ENCODE measurements around the gene MAML3.

Gene MAML3

DNA sequence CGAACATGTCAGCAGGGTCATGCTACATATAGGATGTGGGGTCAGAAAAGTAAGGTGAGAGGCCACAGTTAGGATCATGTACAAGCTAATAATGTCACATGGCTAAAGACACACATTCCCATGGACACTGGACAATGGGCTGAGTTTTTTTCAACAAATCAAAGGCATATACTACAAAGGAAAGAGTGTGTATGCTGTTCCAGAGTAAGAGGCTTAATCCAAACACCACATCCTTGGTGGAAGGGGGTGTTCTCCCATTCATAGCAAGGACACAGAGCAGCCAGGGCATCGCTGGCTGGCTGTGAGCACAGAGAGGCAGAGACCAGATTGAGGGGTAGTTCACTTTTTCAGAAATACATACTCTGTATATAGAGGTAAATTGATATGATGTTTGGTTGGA, 356.7 kb downstream of the MAML3 start:
- DNase-seq: no peak

DNA sequence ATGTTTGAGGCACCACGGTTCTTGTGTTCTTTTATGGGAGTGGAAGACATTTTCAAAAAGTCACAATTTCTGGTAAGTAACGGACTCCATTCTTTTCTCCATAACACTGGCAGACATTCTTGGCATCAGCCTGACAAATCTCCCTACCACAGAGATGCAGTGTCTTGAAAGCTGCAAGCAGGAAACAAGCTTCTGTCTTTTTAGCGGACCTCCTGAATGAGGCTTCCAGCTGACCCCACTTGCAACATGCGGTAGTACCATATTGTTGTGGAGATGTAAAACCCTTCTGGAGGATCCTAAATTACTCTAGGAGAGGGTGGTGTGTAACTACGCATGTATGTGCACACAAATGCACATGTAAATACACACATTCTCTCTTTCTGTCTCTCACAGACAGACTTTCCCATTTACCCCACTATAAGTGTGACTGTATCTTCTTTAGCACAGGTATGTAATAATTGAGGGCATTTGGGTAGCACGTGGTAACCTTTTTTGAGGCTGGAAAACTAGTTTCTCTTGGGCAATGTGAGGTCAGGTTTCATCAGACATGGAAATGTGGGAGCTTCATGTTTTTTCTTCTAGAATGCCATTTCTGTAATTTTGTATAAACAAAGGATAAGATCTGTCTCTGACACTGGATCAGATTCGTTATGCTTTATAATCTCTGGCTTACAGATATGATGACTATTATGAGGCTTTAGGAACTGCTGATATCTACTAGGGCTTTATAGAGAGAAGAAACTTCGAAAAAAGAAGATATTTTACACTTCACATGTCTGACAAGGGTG, 358.3 kb downstream of the MAML3 start:
- DNase-seq: no peak

DNA sequence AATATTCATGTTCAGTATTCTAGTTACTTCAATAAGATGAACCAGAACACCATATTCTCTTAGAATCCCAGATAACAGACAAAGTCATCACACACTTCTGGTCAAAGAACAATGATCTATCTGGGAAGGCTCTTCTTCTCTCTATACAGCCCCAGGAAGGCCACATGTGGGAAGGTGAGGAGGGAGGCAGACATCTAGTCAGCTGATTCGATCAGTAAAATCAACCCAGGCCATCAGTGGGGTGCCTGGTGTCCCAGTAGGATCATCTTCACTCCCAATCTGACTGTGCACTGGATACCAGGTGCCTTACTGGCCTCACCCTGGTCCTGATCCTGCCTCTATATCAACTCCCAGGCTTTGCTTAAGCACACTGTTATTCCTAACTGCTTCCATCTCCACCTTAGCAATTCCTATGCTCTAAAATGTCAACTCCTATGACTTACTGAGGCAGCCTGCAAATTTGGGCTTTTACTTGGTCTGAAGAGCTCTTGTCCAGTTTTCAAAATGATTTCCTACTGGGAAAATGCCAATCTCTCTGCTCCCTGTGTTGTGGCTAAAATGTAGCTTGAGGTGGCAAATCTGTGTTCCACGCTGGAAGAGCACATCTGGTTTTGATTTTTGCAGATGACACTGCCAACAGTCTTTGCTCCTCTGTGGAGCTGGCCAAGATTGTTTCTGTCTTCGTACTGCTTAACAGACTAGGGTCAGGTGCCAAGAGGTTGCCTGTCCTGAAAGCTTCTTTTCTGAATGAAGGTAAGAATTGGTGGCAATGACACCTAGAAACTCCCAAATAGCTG, 359.6 kb downstream of the MAML3 start:
- no peak for DNase-seq

DNA sequence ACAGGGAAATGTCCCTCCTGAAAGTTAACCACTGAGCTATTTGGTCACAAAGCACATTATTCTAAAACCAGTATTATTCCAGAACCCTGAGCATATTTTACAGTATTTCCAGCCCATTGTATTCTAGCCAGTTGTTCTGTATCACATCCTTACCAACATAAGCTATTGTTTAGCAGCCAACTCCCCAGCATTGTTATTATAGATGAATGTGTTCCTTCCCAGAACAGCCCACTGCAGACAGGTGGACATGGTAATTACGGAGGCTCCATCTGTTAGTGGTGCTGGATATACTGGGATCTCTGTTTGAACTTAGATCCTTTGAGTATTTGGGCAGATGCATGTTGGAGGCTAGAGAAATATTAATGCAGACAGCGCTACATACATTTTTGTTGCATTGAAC, 362.3 kb downstream of the MAML3 start:
- DNase-seq: no peak

DNA sequence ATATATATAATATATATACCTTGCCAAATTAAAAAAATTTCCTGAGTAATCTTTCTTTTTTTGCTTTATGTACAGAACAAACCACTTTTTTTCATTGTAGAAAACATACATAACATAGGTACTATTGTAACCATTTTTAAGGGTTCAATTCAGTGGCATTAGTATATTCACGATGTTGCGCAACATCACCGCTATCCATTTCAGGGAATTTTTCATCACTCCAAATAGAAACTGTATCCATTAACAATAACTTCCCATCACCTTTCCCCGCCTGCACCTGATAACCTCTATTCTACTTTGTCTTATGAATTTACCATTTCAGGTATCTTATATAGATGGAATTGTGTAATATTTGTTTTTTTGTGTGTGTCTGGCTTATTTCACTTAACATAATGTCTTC, 363.7 kb downstream of the MAML3 start:
- DNase-seq: no peak

DNA sequence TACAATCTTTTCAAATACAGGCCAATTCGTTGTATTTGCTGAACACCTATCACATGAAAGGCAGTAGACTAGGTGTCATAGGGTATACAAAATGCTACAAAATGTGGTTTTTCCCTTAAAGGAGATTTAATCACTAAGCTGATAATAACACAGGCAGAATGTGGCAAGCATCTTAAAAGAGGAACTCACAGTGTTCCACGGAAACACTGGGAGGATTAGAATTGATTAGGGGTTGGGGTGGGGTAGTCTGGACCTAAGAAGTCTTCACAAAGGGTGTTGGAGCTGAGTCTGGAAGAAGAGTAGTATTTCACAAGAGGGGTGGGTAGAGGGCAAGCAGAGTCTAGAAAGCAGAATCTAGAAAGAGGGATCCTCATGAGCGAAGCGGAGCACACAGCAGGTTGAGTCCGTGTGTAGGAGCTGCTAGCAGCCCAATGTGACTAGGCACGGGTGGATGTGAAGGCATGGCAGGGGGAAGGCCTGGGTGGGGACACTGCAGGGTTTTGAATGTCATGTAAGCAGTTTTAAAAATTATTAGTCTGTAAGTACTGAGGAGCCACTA, 364.8 kb downstream of the MAML3 start:
- peak; percentile 36 to 40 for DNase-seq

DNA sequence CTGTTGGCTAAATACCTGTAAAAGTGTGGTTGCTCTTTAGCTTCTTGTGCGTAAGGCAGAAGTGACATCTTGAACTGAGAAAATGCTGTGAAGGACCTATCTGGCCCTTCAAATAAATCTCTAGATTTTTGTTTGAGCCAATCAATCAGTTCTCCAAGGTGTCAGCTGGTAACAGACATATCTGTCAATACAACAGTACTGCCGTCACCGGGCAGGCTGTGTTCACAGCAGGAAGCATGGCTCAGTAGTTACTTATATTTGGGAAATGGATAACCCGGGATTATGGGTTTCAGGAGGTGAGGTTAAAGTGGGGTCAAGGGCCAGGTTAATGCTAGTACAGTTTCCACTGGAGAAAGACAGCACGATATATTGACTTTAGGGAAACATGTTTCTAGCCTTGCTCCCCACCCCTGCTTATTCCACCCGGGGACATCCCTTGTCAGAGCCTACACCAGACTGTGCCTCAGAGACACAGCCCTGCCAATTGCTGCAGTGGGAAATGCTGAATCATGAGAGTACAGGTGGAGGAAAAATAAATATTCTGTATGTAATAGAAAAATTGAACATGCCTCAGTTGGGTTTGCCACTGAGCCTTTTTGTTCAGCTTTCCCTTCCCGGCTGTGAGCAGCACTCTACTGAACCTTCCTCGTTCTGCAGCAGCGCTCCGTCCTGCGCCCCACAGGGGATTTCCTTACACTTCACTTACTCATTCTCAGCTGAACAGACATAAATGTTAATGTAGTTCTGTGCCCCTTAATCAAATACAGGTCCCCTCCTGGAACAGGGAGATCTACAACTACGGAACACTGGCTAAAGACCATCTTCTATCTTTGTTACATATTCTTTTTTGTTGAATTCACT, 367.3 kb downstream of the MAML3 start:
- DNase-seq: no peak

DNA sequence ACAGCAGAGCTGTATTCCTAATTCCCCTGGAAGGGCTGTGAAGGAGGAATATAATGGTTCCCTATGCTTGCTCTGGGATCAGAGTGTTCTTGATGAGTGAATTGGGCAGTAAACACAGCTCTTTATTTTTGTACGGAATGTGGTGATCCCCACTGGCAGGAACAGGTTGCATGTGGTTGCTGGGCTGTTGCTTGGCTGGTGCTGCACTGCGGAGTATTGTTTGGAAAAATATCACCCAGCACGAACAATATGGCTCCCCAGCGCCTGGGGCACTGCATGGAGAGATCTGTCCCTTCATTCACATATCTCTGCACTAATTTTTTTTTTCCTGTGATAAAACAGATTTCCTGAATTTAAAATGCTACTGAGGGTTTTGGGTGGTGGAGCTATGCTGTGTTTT, 368.6 kb downstream of the MAML3 start:
- no peak for DNase-seq

DNA sequence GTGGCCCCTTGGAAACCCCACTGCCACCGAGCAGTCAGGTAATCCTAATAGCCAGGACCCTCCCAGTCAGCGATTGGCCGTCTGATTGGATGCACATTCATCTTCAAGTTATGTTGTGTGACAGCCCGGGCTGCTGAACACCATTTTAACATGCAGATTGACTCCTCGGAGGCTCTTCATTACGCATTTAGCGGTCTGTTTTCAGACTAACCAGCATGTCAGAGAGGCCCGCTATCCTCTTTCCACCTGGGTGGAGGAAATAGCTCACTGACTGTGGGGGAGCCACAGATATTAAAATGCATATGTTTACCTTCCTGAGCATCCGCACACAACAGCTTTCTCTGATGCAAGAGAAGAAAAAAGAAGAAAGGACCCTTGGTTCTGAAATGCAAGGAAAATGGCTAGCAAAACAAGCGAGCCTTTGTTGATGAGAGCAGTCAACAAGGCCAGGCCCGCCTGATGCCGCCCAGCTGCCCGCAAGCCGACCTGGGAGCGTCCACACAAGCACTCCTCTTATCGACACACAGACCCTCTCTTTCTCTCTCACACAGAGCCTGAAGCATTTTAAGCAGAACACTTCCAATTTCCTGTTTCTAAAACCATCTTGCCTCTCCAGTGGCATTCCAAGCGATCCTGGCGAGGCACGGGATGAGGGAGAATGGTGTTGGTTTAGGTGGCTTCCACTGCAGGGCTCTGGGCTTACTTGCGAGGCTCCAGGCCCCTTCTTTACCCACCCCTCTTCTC, 370.1 kb downstream of the MAML3 start:
- DNase-seq: no peak

DNA sequence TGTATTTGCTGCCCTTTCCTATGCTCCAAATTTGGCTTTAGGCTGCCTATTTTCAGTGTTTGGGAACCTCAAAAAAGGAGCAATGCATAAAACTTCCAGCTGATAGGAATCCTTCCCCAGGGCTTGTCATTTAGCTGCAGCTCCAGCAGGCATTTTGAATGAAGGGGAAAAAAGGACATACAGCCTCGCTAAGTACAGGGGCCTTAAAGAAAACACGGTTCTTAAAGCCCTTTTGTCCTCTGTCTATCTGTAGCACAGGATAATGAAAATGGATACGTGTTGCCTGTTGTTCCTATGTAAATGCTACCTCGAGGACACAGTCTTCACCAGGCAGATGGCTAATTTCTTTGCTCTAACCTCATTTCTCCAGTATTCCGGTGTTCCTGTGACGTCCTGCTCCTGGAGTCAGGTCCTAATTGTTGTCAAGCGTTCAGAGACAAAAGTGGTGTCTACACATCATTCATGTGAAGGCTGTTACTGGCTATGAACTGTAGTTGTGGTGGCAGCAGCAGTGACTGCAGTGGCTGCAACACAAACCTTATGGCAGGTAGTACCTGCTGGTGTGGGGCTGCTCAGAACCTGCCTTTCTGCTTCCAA, 371.0 kb downstream of the MAML3 start:
- DNase-seq: no peak

DNA sequence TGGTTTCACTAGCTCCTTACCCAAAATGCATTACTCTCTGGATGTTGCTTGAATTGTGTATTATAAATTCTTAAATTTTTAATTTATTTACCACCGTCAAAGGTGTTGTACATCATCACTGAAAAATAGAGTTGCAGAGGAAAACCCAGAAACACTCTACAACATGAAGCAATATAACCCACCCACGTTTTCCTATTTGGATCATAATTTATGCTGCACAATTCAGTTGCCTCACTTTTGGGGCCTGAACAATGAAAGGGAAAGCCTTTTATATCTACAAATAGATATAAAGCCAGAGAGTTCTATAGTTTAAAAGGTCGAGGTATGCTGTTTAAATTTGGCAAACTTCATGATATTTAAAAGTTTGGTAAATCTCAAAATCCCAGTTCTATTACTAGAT, 372.9 kb downstream of the MAML3 start:
- DNase-seq: no peak

DNA sequence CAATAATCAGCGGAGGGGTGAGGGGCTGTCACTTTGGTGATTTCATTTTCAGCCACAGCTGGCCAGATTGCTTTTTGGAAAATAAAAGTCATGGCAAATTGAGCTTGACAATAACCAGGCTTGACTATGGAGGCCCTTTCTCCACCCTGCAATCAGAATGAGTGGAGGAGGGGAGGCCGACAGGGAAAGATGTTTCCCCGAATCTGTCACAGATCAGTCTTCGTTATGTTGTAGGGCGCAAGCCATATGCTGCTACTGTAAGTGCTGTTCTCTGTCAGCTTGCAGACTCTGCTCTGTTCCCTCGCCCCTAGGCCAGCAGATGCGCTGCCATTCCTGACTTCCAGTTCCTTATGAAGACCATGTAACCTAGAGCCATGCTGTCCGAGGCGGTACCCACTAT, 374.3 kb downstream of the MAML3 start:
- no peak for DNase-seq

DNA sequence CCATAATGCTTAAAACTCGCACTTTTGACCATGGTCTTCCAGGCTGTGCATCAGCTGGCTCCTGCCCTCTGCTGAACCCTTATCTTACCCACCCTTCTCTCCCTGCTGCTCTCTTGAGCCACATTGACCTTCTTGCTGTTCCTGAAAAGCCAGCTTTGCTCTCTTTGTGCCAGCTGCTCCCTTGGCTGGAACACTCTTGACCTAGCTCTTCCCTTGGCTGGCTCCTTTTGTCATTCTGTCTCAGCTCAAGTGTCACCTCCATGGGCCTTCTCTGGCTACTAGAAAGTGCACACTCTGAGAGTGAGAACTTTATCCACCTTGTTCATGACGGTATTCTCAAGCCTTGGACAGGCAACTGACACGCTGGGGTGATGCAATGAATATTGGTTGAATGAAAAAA, 376.2 kb downstream of the MAML3 start:
- DNase-seq: no peak

DNA sequence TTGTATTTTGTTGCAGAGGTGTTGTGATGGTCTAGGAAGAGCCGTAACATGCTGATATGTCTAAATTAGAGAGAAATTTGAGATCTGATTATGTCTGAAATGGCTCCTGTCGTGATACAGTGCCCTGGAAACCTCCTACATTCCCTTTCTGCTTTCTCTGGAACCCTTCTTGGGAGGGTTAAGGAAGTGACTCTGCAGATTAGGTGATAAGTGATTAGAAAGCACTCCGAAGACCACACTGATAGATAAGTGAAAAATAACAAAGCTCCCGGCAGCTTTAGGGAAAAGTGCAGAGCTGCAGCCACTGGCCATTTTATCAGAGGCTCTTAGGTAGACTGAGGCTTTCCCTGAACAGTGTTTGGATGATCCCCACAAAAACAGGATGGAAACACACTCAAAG, 377.7 kb downstream of the MAML3 start:
- no peak for DNase-seq

DNA sequence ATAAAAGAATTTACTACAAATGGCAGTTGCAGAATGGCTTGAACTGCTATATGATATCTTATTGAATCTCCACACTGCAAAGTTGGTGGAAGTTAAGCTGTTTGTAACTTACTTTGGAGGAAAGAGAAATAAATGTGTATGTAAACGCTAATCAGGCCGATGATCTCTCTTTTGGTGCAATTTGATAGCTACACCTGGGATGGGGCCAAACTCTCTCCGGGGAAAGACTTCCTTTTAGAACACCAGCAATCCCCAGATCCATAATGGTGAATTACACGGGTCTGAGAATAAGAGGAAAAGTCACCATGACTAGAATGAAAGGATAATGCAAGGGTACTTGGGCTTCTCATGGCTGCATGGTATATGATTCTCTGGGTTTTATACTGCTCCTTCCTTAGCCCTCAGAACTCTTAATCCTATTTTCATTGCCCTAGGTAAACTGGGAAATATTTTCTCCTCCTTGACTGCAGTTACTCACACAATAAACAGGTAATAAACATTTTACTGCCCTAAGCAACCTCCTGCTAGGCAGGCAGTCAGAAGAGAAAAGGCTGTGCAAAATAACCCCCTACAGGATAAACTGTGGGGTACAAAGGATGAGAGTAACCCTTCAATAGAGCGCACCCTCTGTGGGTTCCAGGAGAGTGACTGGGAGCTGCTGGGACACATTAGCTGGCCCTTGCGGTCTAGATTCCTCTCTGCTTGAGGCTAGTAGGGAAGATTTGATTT, 379.1 kb downstream of the MAML3 start:
- no peak for DNase-seq

DNA sequence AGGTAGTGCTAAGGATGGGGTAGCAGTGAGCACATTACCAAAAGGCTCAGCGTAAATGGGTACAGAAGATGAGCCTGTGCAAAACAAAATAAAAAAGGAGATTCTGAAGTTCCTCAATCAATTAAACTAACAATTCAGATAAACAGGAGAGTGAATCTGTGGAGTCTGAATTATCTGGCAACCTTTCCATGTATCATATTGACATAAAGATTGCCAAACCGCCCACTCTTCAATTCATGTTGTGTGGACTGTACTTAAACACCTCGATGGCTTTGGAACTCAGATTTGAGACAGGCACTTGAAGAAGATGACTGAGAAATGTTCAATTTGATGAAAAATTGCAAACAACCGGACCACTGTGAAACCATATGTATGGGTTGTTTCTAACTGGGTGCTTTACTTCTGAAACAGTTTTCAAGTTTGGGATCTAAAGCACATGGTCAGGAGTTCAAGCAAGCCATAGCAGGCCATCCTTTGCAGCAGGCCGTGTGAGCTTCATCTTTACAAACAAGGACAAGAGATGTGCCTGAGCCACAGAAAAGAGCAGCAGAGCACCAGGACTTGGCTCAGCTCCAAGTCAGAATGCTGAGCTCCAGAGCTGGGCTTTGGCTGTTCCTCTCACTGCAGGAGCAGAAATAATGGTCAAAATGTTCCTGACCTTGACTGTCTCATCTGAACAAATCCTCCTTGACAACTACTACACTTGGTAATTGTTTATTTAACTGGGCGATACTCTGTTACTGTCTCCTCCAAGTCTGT, 380.2 kb downstream of the MAML3 start:
- no peak for DNase-seq

DNA sequence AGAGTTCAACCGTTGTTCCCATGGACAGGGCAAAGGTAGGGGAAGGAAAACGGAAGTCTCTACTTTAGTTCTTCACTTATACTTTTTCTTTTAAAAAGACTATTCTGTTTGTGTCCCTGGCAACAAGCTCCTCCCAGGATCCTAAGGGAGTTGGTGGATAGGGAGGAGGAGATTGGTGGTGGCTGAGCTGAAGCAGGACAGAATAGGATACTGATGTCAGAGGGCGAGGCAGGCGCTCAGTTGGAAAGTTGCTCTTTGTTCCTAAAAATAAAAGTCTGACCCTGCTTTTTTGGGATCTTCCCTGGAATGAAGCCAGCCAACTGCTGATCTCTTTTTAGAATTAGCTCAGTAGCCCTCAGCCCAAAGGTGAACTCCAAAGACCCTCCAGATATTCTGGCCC, 383.6 kb downstream of the MAML3 start:
- DNase-seq: no peak

DNA sequence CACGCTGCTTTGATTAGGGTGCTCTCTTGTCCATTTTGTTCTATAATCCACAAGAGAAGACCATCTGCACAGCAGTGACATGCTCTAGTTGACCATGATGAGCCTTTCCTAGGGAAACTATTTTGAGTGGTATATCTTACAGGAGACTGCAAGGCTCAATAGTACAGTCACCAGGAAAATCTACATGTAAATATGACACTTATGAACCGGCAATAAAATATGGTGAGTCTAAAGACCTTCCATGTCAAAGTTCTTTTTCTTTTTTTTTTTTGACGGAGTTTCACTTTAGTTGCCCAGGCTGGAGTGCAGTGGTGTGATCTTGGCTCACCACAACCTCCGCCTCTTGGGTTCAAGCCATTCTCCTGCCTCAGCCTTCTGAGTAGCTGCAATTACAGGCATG, 384.6 kb downstream of the MAML3 start:
- DNase-seq: no peak

DNA sequence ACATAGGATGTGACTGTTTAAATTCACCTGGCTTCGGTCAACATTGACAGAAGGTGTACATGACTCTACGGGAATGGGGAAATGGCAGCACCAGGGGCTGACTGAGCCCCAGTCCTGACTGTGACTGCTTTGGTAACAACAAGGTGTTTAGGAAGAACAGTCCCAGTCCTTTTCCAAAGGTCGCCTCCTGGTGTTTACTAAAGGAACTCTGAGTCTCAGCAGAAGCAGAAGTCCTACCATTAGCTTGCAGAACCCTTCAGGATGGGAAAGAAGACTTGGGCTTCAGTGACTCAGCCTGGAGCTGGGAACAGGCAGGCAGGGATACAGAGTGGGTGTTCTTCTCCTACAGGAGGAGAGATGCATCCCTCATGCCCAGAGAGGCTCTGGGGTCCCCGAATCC, 385.1 kb downstream of the MAML3 start:
- no peak for DNase-seq

DNA sequence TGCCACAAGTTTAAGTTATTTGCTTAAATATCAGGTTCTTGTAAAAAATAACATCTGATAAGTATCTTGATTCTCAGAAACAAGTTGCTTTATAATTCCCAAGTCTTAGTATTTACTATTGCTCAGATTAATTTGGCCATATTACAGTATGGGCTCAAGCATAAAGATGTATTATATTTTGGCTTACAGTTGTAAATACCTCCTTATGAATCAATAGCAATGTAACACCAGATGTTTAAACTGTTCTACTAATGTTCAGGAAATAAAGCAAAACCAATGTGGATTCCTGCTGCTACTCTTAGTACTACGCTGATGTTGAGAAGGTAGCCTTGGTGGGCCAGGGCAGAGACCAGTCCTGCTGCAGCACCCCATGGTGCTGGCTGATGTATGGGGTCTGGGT, 385.6 kb downstream of the MAML3 start:
- no peak for DNase-seq

DNA sequence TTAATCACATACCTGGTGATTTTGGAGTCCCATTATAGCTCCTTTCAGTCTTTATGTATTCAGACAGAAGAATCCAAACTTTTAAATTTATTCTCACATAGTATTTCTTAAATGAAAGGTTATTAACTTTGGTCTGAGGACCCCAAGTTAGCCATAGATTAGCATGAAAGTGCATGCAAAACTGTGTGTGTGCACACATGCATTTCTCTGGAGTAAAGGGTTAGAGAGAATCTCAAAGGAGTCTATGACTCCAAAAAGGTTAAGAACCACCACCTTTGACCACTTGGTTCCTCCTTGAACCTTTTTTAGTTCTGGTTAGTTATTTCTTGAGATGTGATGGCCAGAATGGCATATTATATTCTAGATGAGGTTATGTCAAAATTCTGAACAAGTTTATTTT, 386.4 kb downstream of the MAML3 start:
- no peak for DNase-seq
